K562 (cell line): Measurements from ENCODE around the gene THEMIS. TPM values are rescaled to one million over a fixed set of nuclear protein-coding genes. Genes with fewer than 3 reads are reported as not detected.

Experiments used
- ATAC-seq: fragments of 200-7000 bp; cut with Tn5 transposase; 3 replicates; pipeline ENCODE4 v1.9.1; 2020; ENCODE audit warnings: moderate library complexity
- BruUV-seq: library from RNA; stranded (reverse); fragments of 400-500 nt; replicated peaks from 2 replicates; lab custom pipeline; 2021; lab: Mats Ljungman, UMichigan
- CTCF ChIA-PET: fragments of 300-600 bp; formaldehyde crosslinking; extraction: SDS; loops from one replicate; lab custom pipeline; 2021; ENCODE audit warnings: low intra/inter-chr PET ratio; lab: Yijun Ruan, JAX
- POLR2A ChIA-PET: fragments of 300-600, 350-650 bp; sonication (Branson Sonifier 250); formaldehyde crosslinking; extraction: SDS; loops from one replicate; lab custom pipeline; 2021; ENCODE audit warnings: antibody characterized with exemption, inconsistent platforms; lab: Yijun Ruan, JAX
- DNase-seq, 4 experiments: peaks; one replicate each; pipeline versions ENCODE4 v3.0.0 to v3.0.0-alpha.2; 2011 to 2018; ENCODE audit warnings: low spot score in 3 of 4, mixed read lengths in 3 of 4; ENCODE audit errors: extremely low read depth in 1 of 4
- FAIRE-seq: peaks from 2 replicates; lab custom pipeline; 2011; peaks lifted over from hg19 to GRCh38; lab: Jason Lieb, UNC
- H2AFZ ChIP-seq: 2 replicates; pipeline ENCODE4 v1.6.0; 2011; ENCODE audit warnings: low read depth, low read length, control low read depth, inconsistent platforms
- H3K27ac ChIP-seq: fragments of 200-600 bp; 3 replicates; pipeline ENCODE4 v1.8.0; 2011; ENCODE audit warnings: low read depth, mild to moderate bottlenecking, control low read depth, inconsistent platforms, low read length, moderate library complexity, mixed read lengths; ENCODE audit errors: extremely low read depth
- H3K27me3 ChIP-seq, 2 experiments: fragments of 300-600 bp in 1 of 2; 2 replicates in 1 of 2; 3 replicates in 1 of 2; pipeline versions ENCODE4 v1.6.0 to v1.8.0; 2011; ENCODE audit warnings: inconsistent platforms in 2 of 2, low read length in 2 of 2, mild to moderate bottlenecking in 1 of 2, mixed read lengths in 1 of 2, moderate library complexity in 1 of 2; ENCODE audit not compliant: control insufficient read depth in 2 of 2, insufficient read depth in 2 of 2
- H3K36me3 ChIP-seq: fragments of 300-600 bp; 3 replicates; pipeline ENCODE4 v1.8.0; 2011; ENCODE audit warnings: mild to moderate bottlenecking, low read length, inconsistent platforms; ENCODE audit not compliant: control insufficient read depth, insufficient read depth
- H3K4me1 ChIP-seq, 2 experiments: fragments of 200-600 bp in 1 of 2; replicated peaks in 1 of 2; 2 replicates in 1 of 2; 3 replicates in 1 of 2; pipeline versions ENCODE4 v1.5.1 to v1.8.0; 2011; ENCODE audit warnings: inconsistent platforms in 2 of 2, low read length in 2 of 2, mild to moderate bottlenecking in 1 of 2, mixed read lengths in 1 of 2, moderate library complexity in 1 of 2; ENCODE audit not compliant: control insufficient read depth in 2 of 2, insufficient read depth in 2 of 2
- H3K4me2 ChIP-seq: 2 replicates; pipeline ENCODE4 v1.6.1; 2011; ENCODE audit warnings: low read length, control low read depth, inconsistent platforms, mixed read lengths; ENCODE audit not compliant: insufficient read depth
- H3K4me3 ChIP-seq: fragments of 200-600 bp; sonication (generic), shearing (Covaris generic); 2 replicates; pipeline ENCODE4 v1.5.1; 2016; ENCODE audit warnings: control low read depth, inconsistent platforms
- H3K79me2 ChIP-seq: fragments of 200-600 bp; 3 replicates; pipeline ENCODE4 v1.8.0; 2011; ENCODE audit warnings: low read length, inconsistent platforms; ENCODE audit not compliant: control insufficient read depth, insufficient read depth
- H3K9ac ChIP-seq, 2 experiments: 2 replicates each; pipeline versions ENCODE4 v1.6.0 to v1.6.1; 2011; ENCODE audit warnings: low read depth in 2 of 2, low read length in 2 of 2, control low read depth in 1 of 2, inconsistent platforms in 1 of 2, mild to moderate bottlenecking in 1 of 2, mixed read lengths in 1 of 2; ENCODE audit not compliant: insufficient read depth in 1 of 2
- H3K9me1 ChIP-seq: one replicate; pipeline ENCODE4 v1.6.0; 2011; ENCODE audit warnings: inconsistent platforms, mild to moderate bottlenecking, low read length, moderate library complexity; ENCODE audit not compliant: control insufficient read depth, insufficient read depth
- H3K9me3 ChIP-seq: replicated peaks from 2 replicates; pipeline ENCODE4 v1.5.1; 2011; ENCODE audit warnings: low read depth, low read length, inconsistent platforms; ENCODE audit not compliant: control insufficient read depth, insufficient read depth
- H4K20me1 ChIP-seq: replicated peaks from 2 replicates; pipeline ENCODE4 v1.6.1; 2011; ENCODE audit warnings: low read length, inconsistent platforms, mixed read lengths; ENCODE audit not compliant: control insufficient read depth, insufficient read depth
- BCL6 ChIP-seq: fragments of 250-450 bp; sonication (Bioruptor Pico); IDR thresholded peaks from 2 replicates; pipeline ENCODE4 v1.4.0; 2020
- CEBPG ChIP-seq, 3 experiments: fragments of 200-800 bp in 1 of 3; sonication (Bioruptor generic) in 1 of 3; sonication (generic) in 1 of 3; formaldehyde crosslinking in 1 of 3; IDR thresholded peaks in 2 of 3; conservative IDR thresholded peaks in 1 of 3; 2 replicates each; pipeline versions ENCODE4 v1.6.1 to v1.8.0; 2016 to 2022; ENCODE audit warnings: missing compliant biosample characterization in 2 of 3, missing genetic modification characterization in 2 of 3, mild to moderate bottlenecking in 1 of 3, missing genetic modification reagents in 1 of 3
- FOSL1 ChIP-seq: fragments of 200-800 bp; sonication (Bioruptor generic); conservative IDR thresholded peaks from 2 replicates; pipeline ENCODE4 v1.6.1; 2016; ENCODE audit warnings: missing genetic modification characterization, missing compliant biosample characterization
- FOXK2 ChIP-seq, 2 experiments: fragments of 450-650 bp; IDR thresholded peaks in 1 of 2; conservative IDR thresholded peaks in 1 of 2; 2 replicates each; pipeline ENCODE4 v1.6.1; 2016; ENCODE audit warnings: low read depth in 2 of 2, mild to moderate bottlenecking in 1 of 2
- HEY1 ChIP-seq: fragments of 250-450 bp; sonication (Bioruptor Pico); IDR thresholded peaks from 2 replicates; pipeline ENCODE4 v1.5.0; 2020; ENCODE audit warnings: mild to moderate bottlenecking, moderate library complexity, borderline replicate concordance
- KDM2B ChIP-seq: fragments of 250-450 bp; sonication (Bioruptor Pico); IDR thresholded peaks from 2 replicates; pipeline ENCODE4 v1.8.0; 2021; ENCODE audit warnings: mild to moderate bottlenecking, moderate library complexity
- NCOA4 ChIP-seq: fragments of 450-650 bp; IDR thresholded peaks from 2 replicates; pipeline ENCODE4 v1.6.1; 2018; ENCODE audit warnings: mild to moderate bottlenecking; ENCODE audit not compliant: partially characterized antibody
- NFIX ChIP-seq: fragments of 250-450 bp; sonication (Bioruptor Pico); IDR thresholded peaks from 2 replicates; pipeline ENCODE4 v1.4.0; 2020; ENCODE audit warnings: low read depth, mild to moderate bottlenecking, moderate library complexity
- NKRF ChIP-seq: fragments of 450-650 bp; IDR thresholded peaks from 2 replicates; pipeline ENCODE4 v1.6.1; 2016; ENCODE audit warnings: borderline replicate concordance
- POLR3A ChIP-seq: IDR thresholded peaks from 2 replicates; pipeline ENCODE4 v1.6.1; 2011; ENCODE audit warnings: borderline replicate concordance, mild to moderate bottlenecking, moderate library complexity; ENCODE audit not compliant: insufficient read length, insufficient read depth; ENCODE audit errors: extremely low read depth
- TCF7 ChIP-seq: sonication (generic); IDR thresholded peaks from 2 replicates; pipeline ENCODE4 v1.6.1; 2016; ENCODE audit warnings: antibody characterized with exemption, borderline replicate concordance
- WGBS: fragments of 100-300 bp; shearing (Covaris generic); methylation state at CpG from one replicate; pipeline ENCODE4 v1.1.6; 2016; ENCODE audit warnings: low coverage, mixed read lengths; ENCODE audit not compliant: insufficient coverage; ENCODE audit errors: missing lambda C conversion rate; 5-methylcytosine and 5-hydroxymethylcytosine counted together
- in situ Hi-C: fragments of 300-500 bp; cut with MboI; formaldehyde crosslinking; loops from 4 replicates; pipeline ENCODE4 v1.15.0; 2018; ENCODE audit warnings: inconsistent platforms, mixed read lengths
- intact Hi-C: fragments of 100-400 bp; cut with micrococcal nuclease; formaldehyde crosslinking; loops from 2 replicates; pipeline ENCODE4 v1.14.2; 2022
- polyA plus RNA-seq, 8 experiments: library from polyadenylated mRNA; depleted of rRNA in 4 of 8; stranded (reverse) in 5 of 8; unstranded in 3 of 8; fragments of >200 nt; fragmentation: Nextera tagmentation in 2 of 8; fragmentation: Illumina TruSeq in 1 of 8; extraction: Ambion mirVana in 2 of 8; extraction: Trizol in 1 of 8; gene quantifications; 2 replicates each; pipeline versions ENCODE4 v1.2.1 to v1.2.3, GENCODE V29; 2011 to 2014; ENCODE audit warnings: inconsistent platforms in 1 of 8, missing spikeins in 1 of 8
- total RNA-seq, 7 experiments: library from RNA; depleted of rRNA in 6 of 7; stranded (reverse); fragments of >200 nt in 6 of 7; fragmentation: Illumina TruSeq in 2 of 7; extraction: Trizol in 2 of 7; gene quantifications; 2 replicates each; pipeline versions ENCODE4 v1.2.1 to v1.2.3, GENCODE V29; 2011 to 2021; ENCODE audit warnings: low replicate concordance in 1 of 7

Gene THEMIS
- total and polyA plus RNA-seq, 9 of the 15 experiments (the other 6 are each of a cell fraction or from before 2014, with no cell fraction given) = 0.09 TPM; not detected in 8

GRCh38 chr6:127937102-127937501 is 36.2 kb upstream of the THEMIS start (continued):
- TF ChIP-seq TCF7 (no peak), FOXK2 (conservative IDR thresholded peaks at IDR 0.05 in 1 of 2, IDR thresholded peaks at IDR 0.05 in 1 of 2; ENCODE audit: low read depth in 2 of 2) (no peak), FOSL1 (tag) (no peak), NCOA4 (no peak), HEY1 (CRISPR knock-in tag) (no peak), POLR3A (no peak), CEBPG (CRISPR knock-in tag; IDR thresholded peaks at IDR 0.05) (no peak), CEBPG (tag; conservative IDR thresholded peaks at IDR 0.05 in 1 of 2, IDR thresholded peaks at IDR 0.05 in 1 of 2) (no peak), NKRF (no peak), NFIX (no peak)

GRCh38 chr6:127934956-127935355 is 34.1 kb upstream of the THEMIS start:
- DNase-seq (no peak), ATAC-seq (no peak), FAIRE-seq (no peak)
- H3K27me3 ChIP-seq = no peaks in the 10 kb centered on the region
- no peak overlapping the region for H3K9ac ChIP-seq
- no peaks in the 10 kb centered on the region for H4K20me1 ChIP-seq
- H3K36me3 ChIP-seq = no peaks in the 10 kb centered on the region
- no peak overlapping the region for H3K4me2 ChIP-seq
- no peak overlapping the region for H3K27ac ChIP-seq
- in situ Hi-C loops (no loop called here), intact Hi-C loops (no loop called here)
- TF ChIP-seq KDM2B (CRISPR knock-in tag) (no peak), BCL6 (CRISPR knock-in tag) (no peak)
- H3K9me3 ChIP-seq = no peaks in the 10 kb centered on the region; the same call in 1 of the 2 replicates
- H3K79me2 ChIP-seq = no peaks in the 10 kb centered on the region
- H3K4me1 ChIP-seq = no peaks in the 10 kb centered on the region
- H2AFZ ChIP-seq = no peak overlapping the region
- no peaks in the 10 kb centered on the region for H3K9me1 ChIP-seq
- no TSS peak for BruUV-seq
- WGBS = 0% methylated on average over 1 of the region's 1 CpG
- ChIA-PET CTCF (no interaction called here), POLR2A (no interaction called here)
- no peak overlapping the region for H3K4me3 ChIP-seq
